Measurements from ENCODE around the gene HAND1.

GRCh38 chr5:154485096-154485491 is 7.1 kb upstream of the HAND1 start:
- no peak for TF ChIP-seq CTCF (IDR thresholded peaks at IDR 0.05)
- no peak for TF ChIP-seq POLR2A (IDR thresholded peaks at IDR 0.05)
